Liver (tissue), 9 donors: Measurements from ENCODE around the gene PLA2G5. TPM values are rescaled to one million over a fixed set of nuclear protein-coding genes. Genes with fewer than 3 reads are reported as not detected.
"Not testable (repeated sequence)": the region's sequence is repeated elsewhere in the genome, so short reads cannot be mapped to it uniquely, and the experiment has no call there.

Experiments
- DNase-seq: peaks from one replicate; pipeline ENCODE4 v3.0.0-alpha.2; 2017; ENCODE audit warnings: low spot score
- H3K27ac ChIP-seq, 2 donors: one replicate each; pipeline ENCODE4 v1.7.0; 2013; ENCODE audit warnings: inconsistent platforms in 2 of 2, low read length in 2 of 2, control low read depth in 1 of 2, low read depth in 1 of 2, mild to moderate bottlenecking in 1 of 2
- H3K27me3 ChIP-seq, 4 donors: one replicate each; pipeline versions ENCODE4 v1.6.1 to v1.7.0; 2013; ENCODE audit warnings: low read length in 3 of 4, inconsistent platforms in 1 of 4, mild to moderate bottlenecking in 1 of 4, moderate library complexity in 1 of 4; ENCODE audit not compliant: control insufficient read depth in 4 of 4, insufficient read depth in 4 of 4
- H3K36me3 ChIP-seq, 4 donors: one replicate each; pipeline versions ENCODE4 v1.6.1 to v1.7.0; 2013; ENCODE audit warnings: low read length in 3 of 4, mild to moderate bottlenecking in 3 of 4, low read depth in 1 of 4, moderate library complexity in 1 of 4; ENCODE audit not compliant: control insufficient read depth in 4 of 4, insufficient read depth in 3 of 4
- H3K4me1 ChIP-seq, 4 donors: one replicate each; pipeline versions ENCODE4 v1.6.1 to v1.7.0; 2013; ENCODE audit warnings: low read length in 3 of 4, mild to moderate bottlenecking in 3 of 4, moderate library complexity in 1 of 4; ENCODE audit not compliant: control insufficient read depth in 4 of 4, insufficient read depth in 4 of 4
- H3K4me3 ChIP-seq, 3 donors: one replicate each; pipeline versions ENCODE4 v1.6.1 to v1.7.0; 2013; ENCODE audit warnings: low read length in 3 of 3, control low read depth in 1 of 3, low read depth in 1 of 3, mild to moderate bottlenecking in 1 of 3
- H3K9ac ChIP-seq, 2 donors: one replicate each; pipeline ENCODE4 v1.7.0; 2013; ENCODE audit warnings: low read length in 2 of 2, mild to moderate bottlenecking in 2 of 2, moderate library complexity in 2 of 2, control low read depth in 1 of 2, low read depth in 1 of 2
- H3K9me3 ChIP-seq, 4 donors: one replicate each; pipeline versions ENCODE4 v1.6.1 to v1.7.0; 2013; ENCODE audit warnings: low read length in 3 of 4; ENCODE audit not compliant: control insufficient read depth in 4 of 4
- ATF3 ChIP-seq: IDR thresholded peaks from 2 replicates; pipeline ENCODE4 v1.6.1; 2016; ENCODE audit warnings: antibody characterized with exemption
- CTCF ChIP-seq: fragments of 150-350 bp; IDR thresholded peaks from 2 replicates; pipeline ENCODE4 v1.5.1; 2017; ENCODE audit warnings: improper control_type of control experiment, low read depth, low read length; ENCODE audit not compliant: missing input control
- EGR1 ChIP-seq, 2 donors: IDR thresholded peaks; 2 replicates each; pipeline ENCODE4 v1.6.1; 2016 to 2018; ENCODE audit warnings: antibody characterized with exemption in 2 of 2, low read depth in 2 of 2
- FOXA1 ChIP-seq: IDR thresholded peaks from 2 replicates; pipeline ENCODE4 v1.6.1; 2016; ENCODE audit warnings: antibody characterized with exemption
- FOXA2 ChIP-seq: IDR thresholded peaks from 2 replicates; pipeline ENCODE4 v1.6.1; 2016; ENCODE audit warnings: antibody characterized with exemption
- GABPA ChIP-seq, 2 donors: IDR thresholded peaks in 1 of 2; conservative IDR thresholded peaks in 1 of 2; 2 replicates each; pipeline ENCODE4 v1.6.1; 2016; ENCODE audit warnings: antibody characterized with exemption in 2 of 2, mild to moderate bottlenecking in 1 of 2, moderate library complexity in 1 of 2
- HNF4G ChIP-seq: IDR thresholded peaks from 2 replicates; pipeline ENCODE4 v1.6.1; 2016; ENCODE audit warnings: antibody characterized with exemption
- JUND ChIP-seq, 2 donors: IDR thresholded peaks; 2 replicates each; pipeline ENCODE4 v1.6.1; 2016; ENCODE audit warnings: antibody characterized with exemption in 2 of 2
- NR2F2 ChIP-seq: IDR thresholded peaks from 2 replicates; pipeline ENCODE4 v1.6.1; 2016; ENCODE audit warnings: antibody characterized with exemption
- RAD21 ChIP-seq, 2 donors: IDR thresholded peaks; 2 replicates each; pipeline ENCODE4 v1.6.1; 2016; ENCODE audit warnings: antibody characterized with exemption in 2 of 2, mild to moderate bottlenecking in 2 of 2
- REST ChIP-seq: IDR thresholded peaks from 2 replicates; pipeline ENCODE4 v1.6.1; 2016; ENCODE audit warnings: antibody characterized with exemption, mild to moderate bottlenecking
- RXRA ChIP-seq, 2 donors: IDR thresholded peaks; 2 replicates each; pipeline ENCODE4 v1.6.1; 2017 to 2018; ENCODE audit warnings: antibody characterized with exemption in 2 of 2, mild to moderate bottlenecking in 1 of 2
- SP1 ChIP-seq: IDR thresholded peaks from 2 replicates; pipeline ENCODE4 v1.6.1; 2018; ENCODE audit warnings: antibody characterized with exemption, mild to moderate bottlenecking
- YY1 ChIP-seq: IDR thresholded peaks from 2 replicates; pipeline ENCODE4 v1.6.1; 2016; ENCODE audit warnings: antibody characterized with exemption, mild to moderate bottlenecking
- WGBS: extraction: QIAGEN DNeasy Blood & Tissue Kit; methylation state at CpG from one replicate; pipeline ENCODE4 v1.1.7; 2013; 5-methylcytosine and 5-hydroxymethylcytosine counted together
- polyA plus RNA-seq, 2 donors: library from polyadenylated mRNA; stranded (reverse) in 1 of 2; unstranded in 1 of 2; fragments of 200-250 nt in 1 of 2; fragments of >200 nt in 1 of 2; fragmentation: Nextera tagmentation in 1 of 2; extraction: Ambion mirVana in 1 of 2; gene quantifications; one replicate each; pipeline versions ENCODE4 v1.2.1 to v1.2.3, GENCODE V29; 2013 to 2015
- total RNA-seq, 2 donors: library from RNA; depleted of rRNA; stranded (reverse); fragments of >200 nt; gene quantifications; one replicate each; pipeline ENCODE4 v1.2.3, GENCODE V29; 2014
- donor health status: healthy.
- donor health status: healthy.
- donor health status: healthy.
- donor health status: healthy.
- donor health status: healthy.

Gene PLA2G5
- total and polyA plus RNA-seq, 4 donors: 2.0 to 2.9 (median 2.3) TPM; not detected in 1

- Histone ChIP-seq H3K4me1 (peaks cover 0 to 2% (median 0%) of the 10 kb centered on the region in 4 donors), H3K4me3 (no peak overlapping the region), H3K27me3 (peaks cover 0 to 7% (median 0%) of the 10 kb centered on the region in 4 donors), H3K9me3 (no peaks in the 10 kb centered on the region), H3K27ac (no peak overlapping the region), H3K9ac (no peak overlapping the region), H3K36me3 (no peaks in the 10 kb centered on the region)
- DNase-seq: no peak
- TF ChIP-seq JUND (IDR thresholded peaks at IDR 0.05): no peak
- no peak for TF ChIP-seq RXRA (IDR thresholded peaks at IDR 0.05)
- TF ChIP-seq REST: no peak
- TF ChIP-seq NR2F2: no peak
- 22% methylated on average over 1 of the region's 1 CpG for WGBS
These were observed 11.5 kb upstream of the PLA2G5 start for GRCh38 chr1:20058531-20058930.

- peaks cover 0 to 7% (median 0%) of the 10 kb centered on the region in 4 donors for H3K27me3 ChIP-seq
- 66% methylated on average over 2 of the region's 2 CpGs for WGBS
- no peak overlapping the region for H3K9ac ChIP-seq
- no peak for DNase-seq
- H3K4me3 ChIP-seq: no peak overlapping the region
- no peaks in the 10 kb centered on the region for H3K9me3 ChIP-seq
- H3K36me3 ChIP-seq: no peaks in the 10 kb centered on the region
- H3K4me1 ChIP-seq: peaks cover 0 to 2% (median 0%) of the 10 kb centered on the region in 4 donors
- TF ChIP-seq SP1 (no peak), GABPA (IDR thresholded peaks at IDR 0.05 in 1 of 2, conservative IDR thresholded peaks at IDR 0.05 in 1 of 2) (no peak), RXRA (IDR thresholded peaks at IDR 0.05) (peak; percentile 40 to 45), CTCF (no peak), NR2F2 (peak; percentile 94)
- no peak overlapping the region for H3K27ac ChIP-seq
These were observed 10.1 kb upstream of the PLA2G5 start for GRCh38 chr1:20059847-20060246.

- H3K27me3 ChIP-seq, H3K27ac ChIP-seq, H3K4me1 ChIP-seq, H3K36me3 ChIP-seq, H3K4me3 ChIP-seq, DNase-seq, H3K9ac ChIP-seq, H3K9me3 ChIP-seq: not testable (repeated sequence)
- WGBS: 94% methylated on average over 7 of the region's 7 CpGs
These were observed 9.2 kb upstream of the PLA2G5 start for GRCh38 chr1:20060791-20061190.

- H3K4me1 ChIP-seq: peaks cover 0 to 2% (median 0%) of the 10 kb centered on the region in 4 donors
- H3K4me3 ChIP-seq: no peak overlapping the region
- no peaks in the 10 kb centered on the region for H3K27me3 ChIP-seq
- no peak overlapping the region for H3K27ac ChIP-seq
- H3K9ac ChIP-seq: no peak overlapping the region
- WGBS: 88% methylated on average over 4 of the region's 4 CpGs
- no peaks in the 10 kb centered on the region for H3K36me3 ChIP-seq
- H3K9me3 ChIP-seq: no peaks in the 10 kb centered on the region
- DNase-seq: no peak
- no peak for TF ChIP-seq HNF4G
- TF ChIP-seq EGR1 (IDR thresholded peaks at IDR 0.05; ENCODE audit: low read depth in 2 of 2): no peak
- TF ChIP-seq FOXA1: no peak
- TF ChIP-seq GABPA (IDR thresholded peaks at IDR 0.05 in 1 of 2, conservative IDR thresholded peaks at IDR 0.05 in 1 of 2): no peak
- no peak for TF ChIP-seq SP1
- TF ChIP-seq YY1: no peak
- no peak for TF ChIP-seq RAD21 (IDR thresholded peaks at IDR 0.05)
- TF ChIP-seq REST: no peak
- TF ChIP-seq JUND (IDR thresholded peaks at IDR 0.05): no peak
- no peak for TF ChIP-seq FOXA2
- no peak for TF ChIP-seq ATF3
These were observed 8.1 kb upstream of the PLA2G5 start for GRCh38 chr1:20061866-20062265.
